Heart left ventricle (tissue), 13 donors: ENCODE data around the gene C13orf46.

Experiments used
- POLR2A ChIP-seq, 2 donors: fragments of 450-650 bp; IDR thresholded peaks; one replicate each; pipeline ENCODE4 v1.6.1; 2017; ENCODE audit warnings: antibody characterized with exemption in 2 of 2, mild to moderate bottlenecking in 2 of 2, moderate library complexity in 2 of 2
- TF ChIP-seq, protein P1 (sequence below), 12 donors: fragments of 200-600 bp; sonication (generic) in 4 of 12; IDR thresholded peaks; one replicate each; pipeline versions ENCODE4 v1.5.0 to v1.8.0; 2018 to 2022; ENCODE audit warnings: antibody characterized with exemption in 12 of 12, mild to moderate bottlenecking in 5 of 12
- donor health status: ischemic (EF 13 %, LVEDD 7.1; RV severe dilation, severe dysfunction).
- donor health status: DM: no; HTN: yes; CAD: no.
- donor health status: DM: no; HTN: no; CAD: no.
- donor health status: ischemic (EF 25% LVEDD 6.9; RV normal size, moderate dysfunction).
- donor health status: ischemic (EF 25% LVEDD 5.7; RV mildly dilated, moderate dysfunction).
- donor health status: ischemic (EF 35%, LVEDD 5.7; RV mildly dilated, moderate dysfunction).
- donor health status: nonischemic (EF 11% LVEDD 7.7; RV severe dilation, severe dysfunction).
- donor health status: DM: yes; HTN: yes; CAD: no.
- donor health status: PGD.
- donor health status: ischemic (EF 29% LVEDD 5.4; RV normal size, mild dysfunction).
- donor health status: nonischemic (EF 23%, LVEDD 6.1; RV moderate dilation, normal function).

DNA sequence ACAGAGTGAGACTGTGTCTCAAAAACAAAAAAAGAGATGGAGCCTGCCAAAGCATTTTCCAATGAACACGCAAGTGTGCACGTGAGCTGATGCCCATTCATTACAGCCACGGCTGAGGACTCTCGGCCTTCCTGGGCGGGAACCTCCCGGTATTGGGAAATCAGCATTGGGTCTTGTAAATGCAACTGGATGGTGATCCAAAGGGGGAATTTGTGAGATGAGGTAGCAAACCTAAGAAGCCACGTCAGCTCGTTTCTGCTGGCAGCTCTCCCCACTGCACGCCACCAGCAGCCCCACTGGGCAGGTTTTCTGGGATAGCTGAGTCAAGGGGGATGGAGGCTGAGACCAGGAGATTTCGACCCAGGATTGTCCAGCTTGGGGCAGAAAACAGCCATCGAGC, 11.5 kb downstream of the C13orf46 start:
- TF ChIP-seq, protein P1, sequence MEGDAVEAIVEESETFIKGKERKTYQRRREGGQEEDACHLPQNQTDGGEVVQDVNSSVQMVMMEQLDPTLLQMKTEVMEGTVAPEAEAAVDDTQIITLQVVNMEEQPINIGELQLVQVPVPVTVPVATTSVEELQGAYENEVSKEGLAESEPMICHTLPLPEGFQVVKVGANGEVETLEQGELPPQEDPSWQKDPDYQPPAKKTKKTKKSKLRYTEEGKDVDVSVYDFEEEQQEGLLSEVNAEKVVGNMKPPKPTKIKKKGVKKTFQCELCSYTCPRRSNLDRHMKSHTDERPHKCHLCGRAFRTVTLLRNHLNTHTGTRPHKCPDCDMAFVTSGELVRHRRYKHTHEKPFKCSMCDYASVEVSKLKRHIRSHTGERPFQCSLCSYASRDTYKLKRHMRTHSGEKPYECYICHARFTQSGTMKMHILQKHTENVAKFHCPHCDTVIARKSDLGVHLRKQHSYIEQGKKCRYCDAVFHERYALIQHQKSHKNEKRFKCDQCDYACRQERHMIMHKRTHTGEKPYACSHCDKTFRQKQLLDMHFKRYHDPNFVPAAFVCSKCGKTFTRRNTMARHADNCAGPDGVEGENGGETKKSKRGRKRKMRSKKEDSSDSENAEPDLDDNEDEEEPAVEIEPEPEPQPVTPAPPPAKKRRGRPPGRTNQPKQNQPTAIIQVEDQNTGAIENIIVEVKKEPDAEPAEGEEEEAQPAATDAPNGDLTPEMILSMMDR (IDR thresholded peaks at IDR 0.05), result no peak
- no peak for TF ChIP-seq POLR2A (IDR thresholded peaks at IDR 0.05)
